ENCODE measurements around the gene ACKR2.

ACKR2 gene

DNA sequence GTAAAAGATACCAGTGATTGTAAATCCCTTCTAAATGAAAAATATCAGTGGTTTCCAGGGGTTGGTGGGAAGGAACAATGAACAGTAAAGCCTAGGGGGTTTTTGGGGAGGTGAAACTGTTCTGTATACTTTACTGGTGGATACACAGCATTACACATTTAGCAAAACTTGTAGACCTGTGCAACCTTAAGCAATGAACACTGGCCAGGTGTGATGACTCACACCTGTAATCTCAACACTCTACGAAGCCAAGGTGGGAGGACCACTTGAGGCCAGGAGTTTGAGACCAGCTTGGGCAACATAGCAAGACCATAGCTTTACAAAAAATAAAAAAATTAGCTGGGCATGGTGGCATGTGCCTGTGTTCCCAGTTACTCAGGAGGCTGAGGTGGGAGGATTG is 38.0 kb upstream of the ACKR2 start:
- Histone ChIP-seq H3K36me3 (ENCODE audit: control insufficient read depth, low read length) (no peaks in the 10 kb centered on the region), H3K9me2 (replicated peaks; ENCODE audit: control insufficient read depth, low read length) (no peaks in the 10 kb centered on the region), H3F3A (ENCODE audit: control insufficient read depth, insufficient read depth) (peaks cover 3% of the 10 kb centered on the region; the same call in 1 of the 2 replicates), H3K9me3 (ENCODE audit: control insufficient read depth, insufficient read depth, low read length) (no peaks in the 10 kb centered on the region), H3K4me3 (ENCODE audit: low read length) (no peak overlapping the region), H3K79me2 (ENCODE audit: control insufficient read depth, low read length) (no peaks in the 10 kb centered on the region), H3K27ac (ENCODE audit: low read depth, low read length) (no peak overlapping the region), H3K4me1 (ENCODE audit: control insufficient read depth, low read length) (peaks cover 7% of the 10 kb centered on the region), H3K27me3 (ENCODE audit: control insufficient read depth, low read length) (no peaks in the 10 kb centered on the region), H4K20me1 (ENCODE audit: control insufficient read depth, insufficient read depth, low read depth, low read length) (no peaks in the 10 kb centered on the region), H3K4me2 (ENCODE audit: low read length) (no peak overlapping the region)
- TF ChIP-seq, protein P1, sequence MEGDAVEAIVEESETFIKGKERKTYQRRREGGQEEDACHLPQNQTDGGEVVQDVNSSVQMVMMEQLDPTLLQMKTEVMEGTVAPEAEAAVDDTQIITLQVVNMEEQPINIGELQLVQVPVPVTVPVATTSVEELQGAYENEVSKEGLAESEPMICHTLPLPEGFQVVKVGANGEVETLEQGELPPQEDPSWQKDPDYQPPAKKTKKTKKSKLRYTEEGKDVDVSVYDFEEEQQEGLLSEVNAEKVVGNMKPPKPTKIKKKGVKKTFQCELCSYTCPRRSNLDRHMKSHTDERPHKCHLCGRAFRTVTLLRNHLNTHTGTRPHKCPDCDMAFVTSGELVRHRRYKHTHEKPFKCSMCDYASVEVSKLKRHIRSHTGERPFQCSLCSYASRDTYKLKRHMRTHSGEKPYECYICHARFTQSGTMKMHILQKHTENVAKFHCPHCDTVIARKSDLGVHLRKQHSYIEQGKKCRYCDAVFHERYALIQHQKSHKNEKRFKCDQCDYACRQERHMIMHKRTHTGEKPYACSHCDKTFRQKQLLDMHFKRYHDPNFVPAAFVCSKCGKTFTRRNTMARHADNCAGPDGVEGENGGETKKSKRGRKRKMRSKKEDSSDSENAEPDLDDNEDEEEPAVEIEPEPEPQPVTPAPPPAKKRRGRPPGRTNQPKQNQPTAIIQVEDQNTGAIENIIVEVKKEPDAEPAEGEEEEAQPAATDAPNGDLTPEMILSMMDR (IDR thresholded peaks at IDR 0.05; ENCODE audit: low read depth, low read length, poor library complexity, severe bottlenecking): no peak
- no peak for TF ChIP-seq EZH2phosphoT487 (IDR thresholded peaks at IDR 0.05; ENCODE audit: borderline replicate concordance, low read length)

DNA sequence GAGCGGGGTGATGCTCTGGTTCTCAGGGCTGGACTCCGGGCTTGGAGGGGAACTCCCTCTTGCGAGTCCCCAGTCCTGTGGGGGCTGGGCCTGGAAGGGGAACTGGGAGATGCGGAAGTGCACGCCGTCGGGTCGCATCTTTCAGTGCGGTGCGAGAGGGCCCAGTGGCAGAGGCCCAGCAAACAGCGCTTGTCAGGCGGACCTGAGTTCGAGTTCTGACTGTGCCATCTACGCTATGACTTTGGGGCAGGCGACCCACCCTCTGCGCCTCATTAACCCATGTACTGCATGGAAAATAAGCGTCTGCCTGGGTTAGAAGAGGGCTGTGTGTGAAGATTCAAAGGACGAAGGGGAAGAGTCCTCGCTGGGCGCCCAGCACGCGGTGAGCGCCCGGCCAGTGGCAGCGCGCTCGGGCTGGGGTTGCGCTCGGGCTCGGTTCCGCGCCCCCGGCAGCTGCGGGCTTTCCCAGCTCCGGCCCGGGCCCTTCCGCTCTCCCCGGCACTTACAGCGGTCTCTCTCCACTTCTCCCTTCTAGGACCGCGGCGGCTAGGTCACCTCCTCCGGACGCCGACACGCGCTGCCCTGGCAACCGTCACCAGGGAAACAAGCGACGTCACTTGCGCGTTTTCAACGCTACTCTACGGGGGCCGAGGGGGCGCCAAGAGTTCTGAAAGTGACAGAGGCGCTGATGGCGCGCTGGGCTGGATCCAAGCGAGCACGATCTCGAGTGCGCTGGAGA is 36.4 kb upstream of the ACKR2 start, which contains the start of gene CCDC13:
TSS of gene CCDC13 (minus strand) at position 584 of the 739 bp plus-strand sequence. CDS start 14,908 bp downstream, outside the sequence.
- peak within 1 kb of the TSS; percentile 77 for H3K4me3 ChIP-seq (ENCODE audit: low read length)
- no peaks in the 10 kb centered on the region for H4K20me1 ChIP-seq (ENCODE audit: control insufficient read depth, insufficient read depth, low read depth, low read length)
- no peaks in the 10 kb centered on the region for H3K27me3 ChIP-seq (ENCODE audit: control insufficient read depth, low read length)
- H3K4me2 ChIP-seq (ENCODE audit: low read length): peak within 1 kb of the TSS; percentile 91
- H3F3A ChIP-seq (ENCODE audit: control insufficient read depth, insufficient read depth): peaks cover 6% of the 10 kb centered on the region; the same call in 1 of the 2 replicates
- H3K36me3 ChIP-seq (ENCODE audit: control insufficient read depth, low read length): no peaks in the 10 kb centered on the region
- no peak within 1 kb of the TSS; the same call in 1 of the 2 replicates for H3K27ac ChIP-seq (ENCODE audit: low read depth, low read length)
- no peaks in the 10 kb centered on the region for H3K9me3 ChIP-seq (ENCODE audit: control insufficient read depth, insufficient read depth, low read length)
- peaks cover 7% of the 10 kb centered on the region for H3K4me1 ChIP-seq (ENCODE audit: control insufficient read depth, low read length)
- no peaks in the 10 kb centered on the region for H3K9me2 ChIP-seq (replicated peaks; ENCODE audit: control insufficient read depth, low read length)
- TF ChIP-seq, protein P1 (IDR thresholded peaks at IDR 0.05; ENCODE audit: low read depth, low read length, poor library complexity, severe bottlenecking): no peak
- no peak for TF ChIP-seq EZH2phosphoT487 (IDR thresholded peaks at IDR 0.05; ENCODE audit: borderline replicate concordance, low read length)
- no peaks in the 10 kb centered on the region for H3K79me2 ChIP-seq (ENCODE audit: control insufficient read depth, low read length)

DNA sequence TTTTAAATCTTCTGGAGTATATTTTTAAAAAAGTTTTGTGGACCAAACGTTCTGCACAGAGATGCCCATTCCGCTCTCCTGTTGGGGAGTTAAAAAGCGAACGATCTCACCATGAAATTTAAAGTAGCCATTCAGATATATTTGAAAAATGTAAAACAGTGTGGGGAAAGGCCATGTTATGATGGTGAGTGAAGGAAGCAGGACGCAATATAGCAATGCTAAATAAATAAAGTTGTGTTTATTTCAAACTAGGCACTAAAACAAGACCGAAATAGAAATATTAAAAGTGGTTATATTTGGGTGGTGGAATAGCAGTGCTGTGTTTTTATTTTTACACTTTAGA is 35.9 kb upstream of the ACKR2 start:
- peak overlapping the region; percentile 91 for H3K4me2 ChIP-seq (ENCODE audit: low read length)
- no peaks in the 10 kb centered on the region for H3K36me3 ChIP-seq (ENCODE audit: control insufficient read depth, low read length)
- no peaks in the 10 kb centered on the region for H4K20me1 ChIP-seq (ENCODE audit: control insufficient read depth, insufficient read depth, low read depth, low read length)
- H3K4me1 ChIP-seq (ENCODE audit: control insufficient read depth, low read length): peaks cover 7% of the 10 kb centered on the region
- no peak overlapping the region; the same call in 1 of the 2 replicates for H3K27ac ChIP-seq (ENCODE audit: low read depth, low read length)
- no peaks in the 10 kb centered on the region for H3K9me2 ChIP-seq (replicated peaks; ENCODE audit: control insufficient read depth, low read length)
- peaks cover 6% of the 10 kb centered on the region; the same call in 1 of the 2 replicates for H3F3A ChIP-seq (ENCODE audit: control insufficient read depth, insufficient read depth)
- peak overlapping the region; percentile 77 for H3K4me3 ChIP-seq (ENCODE audit: low read length)
- no peaks in the 10 kb centered on the region for H3K9me3 ChIP-seq (ENCODE audit: control insufficient read depth, insufficient read depth, low read length)
- no peak for TF ChIP-seq EZH2phosphoT487 (IDR thresholded peaks at IDR 0.05; ENCODE audit: borderline replicate concordance, low read length)
- TF ChIP-seq, protein P1 (IDR thresholded peaks at IDR 0.05; ENCODE audit: low read depth, low read length, poor library complexity, severe bottlenecking): no peak
- H3K79me2 ChIP-seq (ENCODE audit: control insufficient read depth, low read length): no peaks in the 10 kb centered on the region
- H3K27me3 ChIP-seq (ENCODE audit: control insufficient read depth, low read length): no peaks in the 10 kb centered on the region

All from DOHH2 (cell line).